Heart left ventricle (tissue), 13 donors: ENCODE measurements around the gene SH2D4B.

Source experiments
- POLR2A ChIP-seq, 2 donors: fragments of 450-650 bp; IDR thresholded peaks; one replicate each; pipeline ENCODE4 v1.6.1; 2017; ENCODE audit warnings: antibody characterized with exemption in 2 of 2, mild to moderate bottlenecking in 2 of 2, moderate library complexity in 2 of 2
- TF ChIP-seq, protein P1 (sequence below), 12 donors: fragments of 200-600 bp; sonication (generic) in 4 of 12; IDR thresholded peaks; one replicate each; pipeline versions ENCODE4 v1.5.0 to v1.8.0; 2018 to 2022; ENCODE audit warnings: antibody characterized with exemption in 12 of 12, mild to moderate bottlenecking in 5 of 12
- donor health status: ischemic (EF 13 %, LVEDD 7.1; RV severe dilation, severe dysfunction).
- donor health status: DM: no; HTN: yes; CAD: no.
- donor health status: DM: no; HTN: no; CAD: no.
- donor health status: ischemic (EF 25% LVEDD 6.9; RV normal size, moderate dysfunction).
- donor health status: ischemic (EF 25% LVEDD 5.7; RV mildly dilated, moderate dysfunction).
- donor health status: ischemic (EF 35%, LVEDD 5.7; RV mildly dilated, moderate dysfunction).
- donor health status: nonischemic (EF 11% LVEDD 7.7; RV severe dilation, severe dysfunction).
- donor health status: DM: yes; HTN: yes; CAD: no.
- donor health status: PGD.
- donor health status: ischemic (EF 29% LVEDD 5.4; RV normal size, mild dysfunction).
- donor health status: nonischemic (EF 23%, LVEDD 6.1; RV moderate dilation, normal function).

DNA sequence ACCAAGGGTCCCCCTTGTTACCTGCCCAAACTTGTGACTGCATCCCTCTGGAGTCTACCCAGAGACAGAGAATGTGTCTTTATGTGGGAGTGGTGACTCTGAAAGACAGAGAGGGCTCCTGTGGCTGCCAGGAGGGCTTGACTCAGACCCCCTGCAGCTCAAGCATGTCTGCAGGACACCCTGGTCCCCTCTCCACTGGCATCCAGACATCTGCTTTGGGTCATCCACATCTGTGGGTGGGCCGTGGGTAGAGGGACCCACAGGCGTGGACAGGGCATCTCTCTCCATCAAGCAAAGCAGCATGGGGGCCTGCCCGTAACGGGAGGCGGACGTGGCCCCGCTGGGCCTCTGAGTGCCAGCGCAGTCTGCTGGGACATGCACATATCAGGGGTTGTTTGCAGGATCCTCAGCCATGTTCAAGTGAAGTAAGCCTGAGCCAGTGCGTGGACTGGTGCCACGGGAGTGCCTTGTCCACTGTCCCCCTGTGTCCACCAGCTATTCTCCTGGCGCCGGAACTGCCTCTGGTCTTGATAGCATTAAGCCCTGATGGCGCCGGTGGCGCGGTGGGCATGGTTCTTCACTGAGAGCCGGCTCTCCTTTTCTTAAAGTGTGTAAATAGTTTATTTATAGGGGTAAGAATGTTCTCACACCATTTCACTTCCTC, 19.4 kb upstream of the SH2D4B start:
- TF ChIP-seq, protein P1, sequence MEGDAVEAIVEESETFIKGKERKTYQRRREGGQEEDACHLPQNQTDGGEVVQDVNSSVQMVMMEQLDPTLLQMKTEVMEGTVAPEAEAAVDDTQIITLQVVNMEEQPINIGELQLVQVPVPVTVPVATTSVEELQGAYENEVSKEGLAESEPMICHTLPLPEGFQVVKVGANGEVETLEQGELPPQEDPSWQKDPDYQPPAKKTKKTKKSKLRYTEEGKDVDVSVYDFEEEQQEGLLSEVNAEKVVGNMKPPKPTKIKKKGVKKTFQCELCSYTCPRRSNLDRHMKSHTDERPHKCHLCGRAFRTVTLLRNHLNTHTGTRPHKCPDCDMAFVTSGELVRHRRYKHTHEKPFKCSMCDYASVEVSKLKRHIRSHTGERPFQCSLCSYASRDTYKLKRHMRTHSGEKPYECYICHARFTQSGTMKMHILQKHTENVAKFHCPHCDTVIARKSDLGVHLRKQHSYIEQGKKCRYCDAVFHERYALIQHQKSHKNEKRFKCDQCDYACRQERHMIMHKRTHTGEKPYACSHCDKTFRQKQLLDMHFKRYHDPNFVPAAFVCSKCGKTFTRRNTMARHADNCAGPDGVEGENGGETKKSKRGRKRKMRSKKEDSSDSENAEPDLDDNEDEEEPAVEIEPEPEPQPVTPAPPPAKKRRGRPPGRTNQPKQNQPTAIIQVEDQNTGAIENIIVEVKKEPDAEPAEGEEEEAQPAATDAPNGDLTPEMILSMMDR (IDR thresholded peaks at IDR 0.05): no peak
- TF ChIP-seq POLR2A (IDR thresholded peaks at IDR 0.05): no peak
